Astrocyte of the cerebellum (primary cell): Measurements from ENCODE around the gene CARMIL3.

ENCODE experiments used
- DNase-seq: peaks from one replicate; pipeline ENCODE4 v3.0.0-alpha.2; 2011; ENCODE audit warnings: low read depth
- H3K4me3 ChIP-seq: 2 replicates; pipeline ENCODE4 v1.5.1; 2011; ENCODE audit warnings: mild to moderate bottlenecking, low read depth, low read length, moderate library complexity
- CTCF ChIP-seq: IDR thresholded peaks from 2 replicates; pipeline ENCODE4 v1.5.1; 2012; ENCODE audit warnings: low read length, low read depth, moderate library complexity, mild to moderate bottlenecking; ENCODE audit errors: missing control alignments
- in situ Hi-C: cut with HindIII; loops from 2 replicates; pipeline ENCODE4 v1.10.0; 2017; ENCODE audit warnings: low sequenced_read_pairs

The CARMIL3 gene

GRCh38 chr14:24067133-24068082 lies 15.6 kb downstream of the CARMIL3 start:
- in situ Hi-C loops: no loop called here
- DNase-seq: no peak
- H3K4me3 ChIP-seq: no peak overlapping the region
- TF ChIP-seq CTCF: no peak

DNA sequence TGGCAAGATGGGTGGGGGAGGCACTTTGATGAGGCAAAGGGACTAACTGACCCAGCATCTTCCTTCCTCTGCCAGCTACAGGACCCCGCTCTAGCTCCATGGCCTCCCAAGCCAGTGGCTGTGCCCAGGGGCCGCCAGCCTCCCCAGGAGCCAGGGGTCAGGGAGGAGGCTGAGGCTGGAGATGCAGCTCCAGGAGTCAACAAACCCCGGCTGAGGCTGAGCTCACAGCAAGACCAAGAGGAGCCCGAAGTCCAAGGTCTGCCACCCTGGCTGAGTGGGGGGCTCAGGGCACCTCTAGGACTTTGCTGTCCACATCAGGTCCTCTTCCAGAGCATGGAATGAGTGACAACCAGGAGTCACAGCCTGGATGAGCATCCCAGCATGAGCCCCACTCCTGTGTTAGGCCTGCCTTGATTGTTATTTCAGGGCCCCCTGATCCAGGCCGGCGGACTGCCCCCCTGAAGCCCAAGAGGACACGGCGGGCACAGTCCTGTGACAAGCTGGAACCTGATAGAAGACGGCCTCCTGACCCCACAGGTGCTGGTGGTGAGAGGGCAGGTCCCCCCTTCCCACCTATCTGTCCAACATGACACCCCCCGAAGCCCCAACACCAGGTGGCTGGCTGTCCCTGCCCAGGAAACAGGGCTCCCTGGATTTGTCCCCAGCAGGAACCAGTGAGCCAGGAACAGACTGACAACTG lies 17.1 kb downstream of the CARMIL3 start:
- no peak for DNase-seq
- no peak overlapping the region for H3K4me3 ChIP-seq
- no peak for TF ChIP-seq CTCF
- in situ Hi-C loops: no loop called here

- in situ Hi-C loops: no loop called here
- no peak for DNase-seq
- no peak overlapping the region for H3K4me3 ChIP-seq
- TF ChIP-seq CTCF: no peak
Observed at GRCh38 chr14:24069411-24069735, 17.6 kb downstream of the CARMIL3 start.

DNA sequence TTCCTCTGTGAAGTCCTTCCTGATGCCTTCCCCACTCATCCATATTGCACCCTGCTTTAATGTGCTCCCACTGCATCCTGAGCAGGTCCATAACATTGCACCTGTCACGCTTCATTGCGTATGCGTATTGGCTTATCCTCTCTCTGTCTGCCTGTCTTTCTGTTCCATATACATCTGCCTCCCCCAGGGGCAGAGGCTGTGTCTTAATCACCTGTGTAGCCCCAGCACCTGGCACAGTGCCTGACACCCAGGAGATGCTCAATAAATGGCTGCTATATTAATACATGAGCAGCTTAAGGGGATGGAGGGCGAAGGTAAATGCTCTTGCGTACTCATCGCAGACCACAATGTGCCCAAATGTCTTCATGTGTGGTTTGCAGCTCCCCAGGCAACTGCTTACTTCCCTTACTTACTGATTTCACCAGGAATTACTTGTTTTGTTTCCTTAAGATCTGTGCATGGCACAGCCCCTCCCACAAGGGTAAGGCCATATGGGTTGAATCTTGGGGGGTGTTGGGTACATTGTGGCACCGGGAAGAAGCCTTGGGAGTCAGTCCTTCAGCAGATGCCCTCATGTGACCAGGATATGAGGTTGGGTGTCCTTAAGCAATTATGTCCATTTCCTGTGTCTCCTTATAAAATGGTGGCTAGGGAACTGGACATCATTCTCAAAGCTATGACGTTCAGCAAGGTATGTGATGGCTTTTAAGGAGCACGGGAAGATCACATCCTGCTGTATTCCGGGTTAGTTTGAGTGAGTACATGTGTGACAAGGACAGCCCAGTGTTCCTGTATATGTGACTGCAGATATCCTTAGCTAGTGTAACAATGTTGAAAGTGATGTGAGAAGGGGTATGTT lies 18.7 kb downstream of the CARMIL3 start:
- TF ChIP-seq CTCF: no peak
- no peak overlapping the region for H3K4me3 ChIP-seq
- no peak for DNase-seq
- in situ Hi-C loops: no loop called here

DNA sequence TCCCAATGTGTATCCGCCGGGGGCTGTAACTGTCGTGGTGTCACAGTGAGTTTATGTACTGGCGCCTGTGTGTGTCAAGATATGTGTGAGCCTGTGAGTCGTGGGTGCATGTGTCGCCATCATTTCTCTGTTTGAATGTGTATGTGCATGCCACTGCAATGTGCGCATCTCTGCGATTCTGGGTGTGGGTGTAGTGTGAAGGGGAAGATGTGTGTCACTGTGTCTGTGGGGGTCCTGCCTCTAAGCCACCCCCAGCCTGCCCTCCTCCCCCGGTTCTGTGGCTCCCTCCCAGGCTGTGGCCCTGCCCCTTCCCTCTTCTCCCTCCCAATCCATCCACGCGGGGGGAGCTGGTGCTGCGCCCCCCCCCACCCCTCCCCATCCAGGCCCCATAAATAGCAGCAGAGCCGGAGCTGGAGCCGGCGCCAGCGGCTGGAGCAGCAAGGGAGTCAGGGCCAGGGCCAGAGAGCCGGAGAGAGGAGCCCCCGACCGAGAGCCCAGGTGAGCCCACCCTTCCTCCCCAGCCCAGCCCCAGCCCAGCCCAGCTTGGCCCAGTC lies 19.4 kb downstream of the CARMIL3 start, which contains the start of gene CPNE6:
Gene CPNE6 (plus strand): TSS at position 419 of the 554 bp plus-strand sequence. CDS start 1,375 bp downstream, outside the sequence.
- no peak for TF ChIP-seq CTCF
- in situ Hi-C loops: no loop called here
- no peak for DNase-seq
- H3K4me3 ChIP-seq: no peak within 1 kb of the TSS
